ENCODE measurements around the gene RNF151. TPM values are rescaled to one million over a fixed set of nuclear protein-coding genes. Genes with fewer than 3 reads are reported as not detected.
A peak's percentile ranks its signal among the peaks of the same experiment; 100 is the strongest.
"Not testable (repeated sequence)": the region's sequence is repeated elsewhere in the genome, so short reads cannot be mapped to it uniquely, and the experiment has no call there.

The RNF151 gene
- total and polyA plus RNA-seq, 2 donors (not counting 1 experiment from before 2014, with no cell fraction given) = not detected

GRCh38 chr16:1918351-1919326 lies 48.0 kb upstream of the RNF151 start, which contains the start of gene HS3ST6:
Gene HS3ST6, minus strand, starts transcription at chr16:1918415. Its CDS starts 92 bp downstream, at chr16:1918323.
- Histone ChIP-seq H3K79me2 (ENCODE audit: control insufficient read depth, insufficient read depth, low read length) (no peaks in the 10 kb centered on the region), H4K20me1 (ENCODE audit: control insufficient read depth, extremely low read depth, insufficient read depth, low read length) (no peaks in the 10 kb centered on the region), H3K9me3 (ENCODE audit: control insufficient read depth, insufficient read depth, low read depth, low read length) (no peaks in the 10 kb centered on the region), H3K4me2 (ENCODE audit: extremely low read depth, insufficient read depth, low read length) (no peak within 1 kb of the TSS), H3K27me3 (ENCODE audit: control insufficient read depth, insufficient read depth, low read length) (peaks cover 51% of the 10 kb centered on the region), H2AFZ (ENCODE audit: low read length) (no peak within 1 kb of the TSS), H3K27ac (ENCODE audit: insufficient read depth, low read length) (no peak within 1 kb of the TSS), H3K9ac (ENCODE audit: insufficient read depth, low read length) (no peak within 1 kb of the TSS), H3K4me1 (ENCODE audit: control insufficient read depth, extremely low read depth, insufficient read depth, low read length) (peaks cover 4% of the 10 kb centered on the region), H3K4me3 (replicated peaks in 1 of 4; ENCODE audit: control extremely low read depth in 1 of 4, insufficient read depth in 1 of 4, low read depth in 3 of 4, low read length in 4 of 4) (no peak within 1 kb of the TSS), H3K36me3 (ENCODE audit: control insufficient read depth, insufficient read depth, low read length) (no peaks in the 10 kb centered on the region)
- no peak for DNase-seq (ENCODE audit: low read depth in 2 of 2)
- peak; percentile 91 for TF ChIP-seq EZH2 (IDR thresholded peaks at IDR 0.05; ENCODE audit: low read length, missing control alignments)
- TF ChIP-seq CTCF (conservative IDR thresholded peaks at IDR 0.05 in 1 of 2, IDR thresholded peaks at IDR 0.05 in 1 of 2; ENCODE audit: low read depth in 1 of 2, low read length in 2 of 2) = no peak

- Histone ChIP-seq H3K27ac (ENCODE audit: insufficient read depth, low read length) (no peak overlapping the region), H4K20me1 (ENCODE audit: control insufficient read depth, extremely low read depth, insufficient read depth, low read length) (no peaks in the 10 kb centered on the region), H3K4me2 (ENCODE audit: extremely low read depth, insufficient read depth, low read length) (no peak overlapping the region), H3K36me3 (ENCODE audit: control insufficient read depth, insufficient read depth, low read length) (no peaks in the 10 kb centered on the region), H3K79me2 (ENCODE audit: control insufficient read depth, insufficient read depth, low read length) (no peaks in the 10 kb centered on the region), H3K9me3 (ENCODE audit: control insufficient read depth, insufficient read depth, low read depth, low read length) (no peaks in the 10 kb centered on the region), H3K4me1 (ENCODE audit: control insufficient read depth, extremely low read depth, insufficient read depth, low read length) (peaks cover 4% of the 10 kb centered on the region), H2AFZ (ENCODE audit: low read length) (no peak overlapping the region), H3K9ac (ENCODE audit: insufficient read depth, low read length) (no peak overlapping the region), H3K27me3 (ENCODE audit: control insufficient read depth, insufficient read depth, low read length) (peaks cover 56% of the 10 kb centered on the region), H3K4me3 (replicated peaks in 1 of 4; ENCODE audit: control extremely low read depth in 1 of 4, insufficient read depth in 1 of 4, low read depth in 3 of 4, low read length in 4 of 4) (no peak overlapping the region)
- no peak for TF ChIP-seq EZH2 (IDR thresholded peaks at IDR 0.05; ENCODE audit: low read length, missing control alignments)
- no peak for TF ChIP-seq CTCF (conservative IDR thresholded peaks at IDR 0.05 in 1 of 2, IDR thresholded peaks at IDR 0.05 in 1 of 2; ENCODE audit: low read depth in 1 of 2, low read length in 2 of 2)
- DNase-seq (ENCODE audit: low read depth in 2 of 2) = no peak
These were observed 47.2 kb upstream of the RNF151 start for GRCh38 chr16:1919327-1919998.

- H3K9me3 ChIP-seq (ENCODE audit: control insufficient read depth, insufficient read depth, low read depth, low read length); H3K79me2 ChIP-seq (ENCODE audit: control insufficient read depth, insufficient read depth, low read length); H3K4me3 ChIP-seq (replicated peaks in 1 of 4; ENCODE audit: control extremely low read depth in 1 of 4, insufficient read depth in 1 of 4, low read depth in 3 of 4, low read length in 4 of 4); H3K9ac ChIP-seq (ENCODE audit: insufficient read depth, low read length); H3K4me2 ChIP-seq (ENCODE audit: extremely low read depth, insufficient read depth, low read length); DNase-seq (ENCODE audit: low read depth in 2 of 2); H3K36me3 ChIP-seq (ENCODE audit: control insufficient read depth, insufficient read depth, low read length); H3K4me1 ChIP-seq (ENCODE audit: control insufficient read depth, extremely low read depth, insufficient read depth, low read length); H2AFZ ChIP-seq (ENCODE audit: low read length); H3K27ac ChIP-seq (ENCODE audit: insufficient read depth, low read length); H4K20me1 ChIP-seq (ENCODE audit: control insufficient read depth, extremely low read depth, insufficient read depth, low read length): not testable (repeated sequence)
- peaks cover 60% of the 10 kb centered on the region for H3K27me3 ChIP-seq (ENCODE audit: control insufficient read depth, insufficient read depth, low read length)
These were observed 46.5 kb upstream of the RNF151 start for GRCh38 chr16:1920122-1920521.
